ENCODE data around the gene LYL1. TPM values are rescaled to one million over a fixed set of nuclear protein-coding genes. Genes with fewer than 3 reads are reported as not detected.

The LYL1 gene
- total and polyA plus RNA-seq, 2 of the 13 experiments (the other 11 are each of a cell fraction or from before 2014, with no cell fraction given), result 0.75 to 0.92 TPM

- TF ChIP-seq, protein P1, sequence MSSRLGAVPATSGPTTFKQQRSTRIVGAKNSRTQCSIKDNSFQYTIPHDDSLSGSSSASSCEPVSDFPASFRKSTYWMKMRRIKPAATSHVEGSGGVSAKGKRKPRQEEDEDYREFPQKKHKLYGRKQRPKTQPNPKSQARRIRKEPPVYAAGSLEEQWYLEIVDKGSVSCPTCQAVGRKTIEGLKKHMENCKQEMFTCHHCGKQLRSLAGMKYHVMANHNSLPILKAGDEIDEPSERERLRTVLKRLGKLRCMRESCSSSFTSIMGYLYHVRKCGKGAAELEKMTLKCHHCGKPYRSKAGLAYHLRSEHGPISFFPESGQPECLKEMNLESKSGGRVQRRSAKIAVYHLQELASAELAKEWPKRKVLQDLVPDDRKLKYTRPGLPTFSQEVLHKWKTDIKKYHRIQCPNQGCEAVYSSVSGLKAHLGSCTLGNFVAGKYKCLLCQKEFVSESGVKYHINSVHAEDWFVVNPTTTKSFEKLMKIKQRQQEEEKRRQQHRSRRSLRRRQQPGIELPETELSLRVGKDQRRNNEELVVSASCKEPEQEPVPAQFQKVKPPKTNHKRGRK (CRISPR knock-in tag; IDR thresholded peaks at IDR 0.05), result no peak
- TF ChIP-seq PAXIP1 (CRISPR knock-in tag; conservative IDR thresholded peaks at IDR 0.05) (no peak; the same call in 1 of the 2 replicates), ZMYM4 (CRISPR knock-in tag; IDR thresholded peaks at IDR 0.05) (peak; percentile 44; the same call in 1 of the 2 replicates), MAFK (conservative IDR thresholded peaks at IDR 0.05 in 1 of 2, IDR thresholded peaks at IDR 0.05 in 1 of 2; ENCODE audit: low read length in 2 of 2) (peak; percentile 78 to 79), ASH2L (IDR thresholded peaks at IDR 0.05; ENCODE audit: insufficient read length, low read depth, low read length) (peak; percentile 86), NR1H2 (CRISPR knock-in tag; IDR thresholded peaks at IDR 0.05; ENCODE audit: borderline replicate concordance, low read depth) (no peak), HHEX (CRISPR knock-in tag; IDR thresholded peaks at IDR 0.05) (peak; percentile 41; the same call in 1 of the 2 replicates), NKX3-1 (CRISPR knock-in tag; IDR thresholded peaks at IDR 0.05) (no peak), ZFP37 (CRISPR knock-in tag; IDR thresholded peaks at IDR 0.05; ENCODE audit: borderline replicate concordance) (peak; percentile 50; the same call in 1 of the 2 replicates), DNMT3B (CRISPR knock-in tag; conservative IDR thresholded peaks at IDR 0.05) (0 out of 2 replicates have a peak, but pooled peaks have one; percentile 41), NR3C1 (CRISPR knock-in tag; IDR thresholded peaks at IDR 0.05) (no peak), ZNF343 (CRISPR knock-in tag; IDR thresholded peaks at IDR 0.05) (no peak), ZNF326 (CRISPR knock-in tag; IDR thresholded peaks at IDR 0.05; ENCODE audit: borderline replicate concordance) (no peak), ZNF841 (CRISPR knock-in tag; IDR thresholded peaks at IDR 0.05; ENCODE audit: borderline replicate concordance) (no peak), ZNF329 (CRISPR knock-in tag; IDR thresholded peaks at IDR 0.05; ENCODE audit: low read depth) (no peak), ZNF790 (CRISPR knock-in tag; IDR thresholded peaks at IDR 0.05; ENCODE audit: borderline replicate concordance) (no peak)
- TF ChIP-seq, protein P2, sequence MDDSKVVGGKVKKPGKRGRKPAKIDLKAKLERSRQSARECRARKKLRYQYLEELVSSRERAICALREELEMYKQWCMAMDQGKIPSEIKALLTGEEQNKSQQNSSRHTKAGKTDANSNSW (CRISPR knock-in tag; IDR thresholded peaks at IDR 0.05; ENCODE audit: borderline replicate concordance), result no peak
- TF ChIP-seq, protein P3, sequence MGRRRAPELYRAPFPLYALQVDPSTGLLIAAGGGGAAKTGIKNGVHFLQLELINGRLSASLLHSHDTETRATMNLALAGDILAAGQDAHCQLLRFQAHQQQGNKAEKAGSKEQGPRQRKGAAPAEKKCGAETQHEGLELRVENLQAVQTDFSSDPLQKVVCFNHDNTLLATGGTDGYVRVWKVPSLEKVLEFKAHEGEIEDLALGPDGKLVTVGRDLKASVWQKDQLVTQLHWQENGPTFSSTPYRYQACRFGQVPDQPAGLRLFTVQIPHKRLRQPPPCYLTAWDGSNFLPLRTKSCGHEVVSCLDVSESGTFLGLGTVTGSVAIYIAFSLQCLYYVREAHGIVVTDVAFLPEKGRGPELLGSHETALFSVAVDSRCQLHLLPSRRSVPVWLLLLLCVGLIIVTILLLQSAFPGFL (CRISPR knock-in tag; IDR thresholded peaks at IDR 0.05), result no peak
- TF ChIP-seq, protein P4, sequence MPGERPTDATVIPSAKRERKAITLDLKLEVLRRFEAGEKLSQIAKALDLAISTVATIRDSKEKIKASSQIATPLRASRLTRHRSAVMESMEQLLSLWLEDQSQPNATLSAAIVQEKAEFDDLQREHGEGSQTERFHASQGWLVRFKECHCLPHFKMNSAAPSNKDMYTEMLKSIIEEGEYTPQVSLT (CRISPR knock-in tag; IDR thresholded peaks at IDR 0.05; ENCODE audit: borderline replicate concordance, low read depth), result no peak
- TF ChIP-seq, protein P5, sequence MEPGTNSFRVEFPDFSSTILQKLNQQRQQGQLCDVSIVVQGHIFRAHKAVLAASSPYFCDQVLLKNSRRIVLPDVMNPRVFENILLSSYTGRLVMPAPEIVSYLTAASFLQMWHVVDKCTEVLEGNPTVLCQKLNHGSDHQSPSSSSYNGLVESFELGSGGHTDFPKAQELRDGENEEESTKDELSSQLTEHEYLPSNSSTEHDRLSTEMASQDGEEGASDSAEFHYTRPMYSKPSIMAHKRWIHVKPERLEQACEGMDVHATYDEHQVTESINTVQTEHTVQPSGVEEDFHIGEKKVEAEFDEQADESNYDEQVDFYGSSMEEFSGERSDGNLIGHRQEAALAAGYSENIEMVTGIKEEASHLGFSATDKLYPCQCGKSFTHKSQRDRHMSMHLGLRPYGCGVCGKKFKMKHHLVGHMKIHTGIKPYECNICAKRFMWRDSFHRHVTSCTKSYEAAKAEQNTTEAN (CRISPR knock-in tag; conservative IDR thresholded peaks at IDR 0.05), result no peak
These were observed 13.9 kb upstream of the LYL1 start, which contains the start of gene TRMT1 (continued) for GRCh38 chr19:13116282-13117175.
